ENCODE measurements around the gene MDM2. TPM values are rescaled to one million over a fixed set of nuclear protein-coding genes. Genes with fewer than 3 reads are reported as not detected.

The MDM2 gene
- total RNA-seq, 2 donors from 2014 or later: 339 to 432 TPM

- no peaks in the 10 kb centered on the region for H3K4me1 Mint-ChIP-seq
- ATAC-seq (replicated peaks): no peak
Measured at GRCh38 chr12:68870443-68870842, 62.5 kb downstream of the MDM2 start.

GRCh38 chr12:68871396-68871795 lies 63.4 kb downstream of the MDM2 start:
- ATAC-seq (replicated peaks): no peak
- H3K4me1 Mint-ChIP-seq: no peaks in the 10 kb centered on the region
- no peaks in the 10 kb centered on the region for H3K9me3 Mint-ChIP-seq
- H3K36me3 Mint-ChIP-seq (ENCODE audit: low read depth): no peaks in the 10 kb centered on the region
- peaks cover 4% of the 10 kb centered on the region for H3K27me3 Mint-ChIP-seq
- H3K4me3 Mint-ChIP-seq: no peak overlapping the region
- H3K27ac Mint-ChIP-seq: no peak overlapping the region

More at GRCh38 chr12:68870443-68870842, 62.5 kb downstream of the MDM2 start:
- Mint-ChIP-seq H3K27ac (no peak overlapping the region), H3K4me3 (no peak overlapping the region), H3K9me3 (no peaks in the 10 kb centered on the region), H3K27me3 (peaks cover 4% of the 10 kb centered on the region), H3K36me3 (ENCODE audit: low read depth) (no peaks in the 10 kb centered on the region)

GRCh38 chr12:68871921-68872320 lies 63.9 kb downstream of the MDM2 start:
- ATAC-seq (replicated peaks): no peak

GRCh38 chr12:68873316-68873715 lies 65.3 kb downstream of the MDM2 start:
- no peak for ATAC-seq (replicated peaks)
- no peaks in the 10 kb centered on the region for H3K9me3 Mint-ChIP-seq
- no peak overlapping the region for H3K27ac Mint-ChIP-seq
- H3K27me3 Mint-ChIP-seq: peaks cover 4% of the 10 kb centered on the region
- H3K36me3 Mint-ChIP-seq (ENCODE audit: low read depth): no peaks in the 10 kb centered on the region
- H3K4me3 Mint-ChIP-seq: no peak overlapping the region
- H3K4me1 Mint-ChIP-seq: no peaks in the 10 kb centered on the region

More at GRCh38 chr12:68871921-68872320, 63.9 kb downstream of the MDM2 start:
- Mint-ChIP-seq H3K4me1 (no peaks in the 10 kb centered on the region), H3K27me3 (peaks cover 4% of the 10 kb centered on the region), H3K36me3 (ENCODE audit: low read depth) (no peaks in the 10 kb centered on the region), H3K27ac (no peak overlapping the region), H3K4me3 (no peak overlapping the region), H3K9me3 (no peaks in the 10 kb centered on the region)

- Mint-ChIP-seq H3K4me1 (no peaks in the 10 kb centered on the region), H3K27me3 (no peaks in the 10 kb centered on the region), H3K9me3 (no peaks in the 10 kb centered on the region), H3K36me3 (ENCODE audit: low read depth) (no peaks in the 10 kb centered on the region), H3K4me3 (no peak overlapping the region), H3K27ac (no peak overlapping the region)
- ATAC-seq (replicated peaks): no peak
Measured at GRCh38 chr12:68876461-68876860, 68.5 kb downstream of the MDM2 start.

- Mint-ChIP-seq H3K4me3 (no peak overlapping the region), H3K27me3 (no peaks in the 10 kb centered on the region), H3K27ac (no peak overlapping the region), H3K4me1 (no peaks in the 10 kb centered on the region), H3K9me3 (no peaks in the 10 kb centered on the region), H3K36me3 (ENCODE audit: low read depth) (no peaks in the 10 kb centered on the region)
- ATAC-seq (replicated peaks): no peak
Measured at GRCh38 chr12:68877583-68877982, 69.6 kb downstream of the MDM2 start.

- Mint-ChIP-seq H3K27ac (no peak overlapping the region), H3K4me3 (no peak overlapping the region), H3K4me1 (no peaks in the 10 kb centered on the region), H3K9me3 (no peaks in the 10 kb centered on the region), H3K27me3 (no peaks in the 10 kb centered on the region), H3K36me3 (ENCODE audit: low read depth) (no peaks in the 10 kb centered on the region)
- no peak for ATAC-seq (replicated peaks)
Measured at GRCh38 chr12:68878283-68878682, 70.3 kb downstream of the MDM2 start.

GRCh38 chr12:68878846-68879245 lies 70.9 kb downstream of the MDM2 start:
- H3K27ac Mint-ChIP-seq: no peak overlapping the region
- no peak for ATAC-seq (replicated peaks)
- H3K9me3 Mint-ChIP-seq: no peaks in the 10 kb centered on the region
- no peaks in the 10 kb centered on the region for H3K27me3 Mint-ChIP-seq
- H3K4me1 Mint-ChIP-seq: no peaks in the 10 kb centered on the region
- H3K36me3 Mint-ChIP-seq (ENCODE audit: low read depth): no peaks in the 10 kb centered on the region
- H3K4me3 Mint-ChIP-seq: no peak overlapping the region

- no peaks in the 10 kb centered on the region for H3K27me3 Mint-ChIP-seq
- no peaks in the 10 kb centered on the region for H3K4me1 Mint-ChIP-seq
- no peak overlapping the region for H3K4me3 Mint-ChIP-seq
- no peak for ATAC-seq (replicated peaks)
- no peak overlapping the region for H3K27ac Mint-ChIP-seq
- no peaks in the 10 kb centered on the region for H3K36me3 Mint-ChIP-seq (ENCODE audit: low read depth)
- no peaks in the 10 kb centered on the region for H3K9me3 Mint-ChIP-seq
Measured at GRCh38 chr12:68880660-68881325, 72.8 kb downstream of the MDM2 start.

GRCh38 chr12:68882251-68882964 lies 74.4 kb downstream of the MDM2 start:
- H3K36me3 Mint-ChIP-seq (ENCODE audit: low read depth): no peaks in the 10 kb centered on the region

GRCh38 chr12:68883151-68883550 lies 75.2 kb downstream of the MDM2 start:
- no peaks in the 10 kb centered on the region for H3K27me3 Mint-ChIP-seq
- no peak overlapping the region for H3K4me3 Mint-ChIP-seq

More at GRCh38 chr12:68882251-68882964, 74.4 kb downstream of the MDM2 start:
- Mint-ChIP-seq H3K4me3 (no peak overlapping the region), H3K9me3 (no peaks in the 10 kb centered on the region), H3K27ac (no peak overlapping the region), H3K27me3 (no peaks in the 10 kb centered on the region), H3K4me1 (no peaks in the 10 kb centered on the region)
- ATAC-seq (replicated peaks): no peak

GRCh38 chr12:68884251-68884650 lies 76.3 kb downstream of the MDM2 start:
- no peak for ATAC-seq (replicated peaks)
- H3K36me3 Mint-ChIP-seq (ENCODE audit: low read depth): no peaks in the 10 kb centered on the region
- H3K4me1 Mint-ChIP-seq: no peaks in the 10 kb centered on the region
- H3K27me3 Mint-ChIP-seq: no peaks in the 10 kb centered on the region
- H3K27ac Mint-ChIP-seq: no peak overlapping the region
- no peaks in the 10 kb centered on the region for H3K9me3 Mint-ChIP-seq
- no peak overlapping the region for H3K4me3 Mint-ChIP-seq

More at GRCh38 chr12:68883151-68883550, 75.2 kb downstream of the MDM2 start:
- Mint-ChIP-seq H3K9me3 (no peaks in the 10 kb centered on the region), H3K4me1 (no peaks in the 10 kb centered on the region), H3K36me3 (ENCODE audit: low read depth) (no peaks in the 10 kb centered on the region), H3K27ac (no peak overlapping the region)
- ATAC-seq (replicated peaks): no peak

GRCh38 chr12:68885381-68885780 lies 77.4 kb downstream of the MDM2 start:
- no peak overlapping the region for H3K4me3 Mint-ChIP-seq
- no peaks in the 10 kb centered on the region for H3K36me3 Mint-ChIP-seq (ENCODE audit: low read depth)
- no peaks in the 10 kb centered on the region for H3K9me3 Mint-ChIP-seq
- no peaks in the 10 kb centered on the region for H3K27me3 Mint-ChIP-seq
- ATAC-seq (replicated peaks): no peak
- no peak overlapping the region for H3K27ac Mint-ChIP-seq
- H3K4me1 Mint-ChIP-seq: no peaks in the 10 kb centered on the region

GRCh38 chr12:68886636-68887572 lies 78.9 kb downstream of the MDM2 start:
- Mint-ChIP-seq H3K36me3 (ENCODE audit: low read depth) (no peaks in the 10 kb centered on the region), H3K27me3 (peaks cover 3% of the 10 kb centered on the region), H3K4me3 (no peak overlapping the region), H3K9me3 (no peaks in the 10 kb centered on the region), H3K4me1 (peaks cover 2% of the 10 kb centered on the region), H3K27ac (no peak overlapping the region)
- ATAC-seq (replicated peaks): no peak

Measured in activated T-helper 17 cell treated with anti-CD3 and anti-CD28 coated beads, Interleukin-2, amount 50 U/mL, for 72 hours (primary cell).